Calu3 (cell line): ENCODE results near the gene HLA-DQA2. TPM values are rescaled to one million over a fixed set of nuclear protein-coding genes. Genes with fewer than 3 reads are reported as not detected.

Experiments
- BruUV-seq: library from RNA; stranded (reverse); fragments of 400-500 nt; replicated peaks from 2 replicates; lab custom pipeline; 2021; lab: Mats Ljungman, UMichigan
- CTCF ChIA-PET: fragments of 300-600 bp; sonication (Branson Sonifier 250); formaldehyde crosslinking; loops from one replicate; lab custom pipeline; 2022; ENCODE audit warnings: antibody characterized with exemption; lab: Charles Lee
- DNase-seq: peaks from one replicate; pipeline ENCODE4 v3.0.0; 2022
- H3K27ac Mint-ChIP-seq: one replicate; pipeline ENCODE4 v1.8.0; 2022; ENCODE audit warnings: mixed read lengths; ENCODE audit not compliant: unreplicated experiment
- H3K27me3 Mint-ChIP-seq: one replicate; pipeline ENCODE4 v1.8.0; 2022; ENCODE audit warnings: mixed read lengths; ENCODE audit not compliant: unreplicated experiment
- H3K36me3 Mint-ChIP-seq: one replicate; pipeline ENCODE4 v1.8.0; 2022; ENCODE audit warnings: mild to moderate bottlenecking, moderate library complexity, mixed read lengths; ENCODE audit not compliant: insufficient read depth, unreplicated experiment
- H3K4me1 Mint-ChIP-seq: one replicate; pipeline ENCODE4 v1.8.0; 2022; ENCODE audit warnings: mild to moderate bottlenecking, low read depth, mixed read lengths; ENCODE audit not compliant: unreplicated experiment
- H3K4me3 Mint-ChIP-seq: one replicate; pipeline ENCODE4 v1.8.0; 2022; ENCODE audit warnings: mild to moderate bottlenecking, low read depth, moderate library complexity, mixed read lengths; ENCODE audit not compliant: unreplicated experiment
- H3K9me3 Mint-ChIP-seq: one replicate; pipeline ENCODE4 v1.8.0; 2022; ENCODE audit warnings: low read depth, mixed read lengths; ENCODE audit not compliant: unreplicated experiment
- intact Hi-C: fragments of 100-400 bp; cut with micrococcal nuclease; formaldehyde crosslinking; loops from one replicate; pipeline ENCODE4 v1.10.0; 2022; ENCODE audit not compliant: unreplicated experiment
- total RNA-seq: library from RNA; stranded (reverse); gene quantifications from 2 replicates; pipeline ENCODE4 v1.2.3, GENCODE V29; 2022
- TF ChIP-seq, protein P1 (sequence below): fragments of 200-600 bp; IDR thresholded peaks from one replicate; pipeline ENCODE4 v1.8.0; 2022; ENCODE audit warnings: antibody characterized with exemption; ENCODE audit not compliant: unreplicated experiment

The HLA-DQA2 gene
- total RNA-seq, 1 experiment from 2014 or later = 2.1 TPM

- TF ChIP-seq, protein P1, sequence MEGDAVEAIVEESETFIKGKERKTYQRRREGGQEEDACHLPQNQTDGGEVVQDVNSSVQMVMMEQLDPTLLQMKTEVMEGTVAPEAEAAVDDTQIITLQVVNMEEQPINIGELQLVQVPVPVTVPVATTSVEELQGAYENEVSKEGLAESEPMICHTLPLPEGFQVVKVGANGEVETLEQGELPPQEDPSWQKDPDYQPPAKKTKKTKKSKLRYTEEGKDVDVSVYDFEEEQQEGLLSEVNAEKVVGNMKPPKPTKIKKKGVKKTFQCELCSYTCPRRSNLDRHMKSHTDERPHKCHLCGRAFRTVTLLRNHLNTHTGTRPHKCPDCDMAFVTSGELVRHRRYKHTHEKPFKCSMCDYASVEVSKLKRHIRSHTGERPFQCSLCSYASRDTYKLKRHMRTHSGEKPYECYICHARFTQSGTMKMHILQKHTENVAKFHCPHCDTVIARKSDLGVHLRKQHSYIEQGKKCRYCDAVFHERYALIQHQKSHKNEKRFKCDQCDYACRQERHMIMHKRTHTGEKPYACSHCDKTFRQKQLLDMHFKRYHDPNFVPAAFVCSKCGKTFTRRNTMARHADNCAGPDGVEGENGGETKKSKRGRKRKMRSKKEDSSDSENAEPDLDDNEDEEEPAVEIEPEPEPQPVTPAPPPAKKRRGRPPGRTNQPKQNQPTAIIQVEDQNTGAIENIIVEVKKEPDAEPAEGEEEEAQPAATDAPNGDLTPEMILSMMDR = no peak
- CTCF ChIA-PET = no interaction called here
- intact Hi-C loops = no loop called here
- H3K9me3 Mint-ChIP-seq = no peaks in the 10 kb centered on the region
- no peaks in the 10 kb centered on the region for H3K36me3 Mint-ChIP-seq
- H3K27me3 Mint-ChIP-seq = peaks cover 99% of the 10 kb centered on the region
- no peak for DNase-seq
- no peak within 1 kb of the TSS for H3K27ac Mint-ChIP-seq
- no peaks in the 10 kb centered on the region for H3K4me1 Mint-ChIP-seq
- BruUV-seq = no TSS peak
- H3K4me3 Mint-ChIP-seq = no peak within 1 kb of the TSS
Measured at GRCh38 chr6:32763421-32763820, 22.2 kb downstream of the HLA-DQA2 start, which contains the start of gene HLA-DQB2. Gene HLA-DQB2 (minus strand): TSS chr6:32763532. CDS start chr6:32763470, 62 bp downstream.

DNA sequence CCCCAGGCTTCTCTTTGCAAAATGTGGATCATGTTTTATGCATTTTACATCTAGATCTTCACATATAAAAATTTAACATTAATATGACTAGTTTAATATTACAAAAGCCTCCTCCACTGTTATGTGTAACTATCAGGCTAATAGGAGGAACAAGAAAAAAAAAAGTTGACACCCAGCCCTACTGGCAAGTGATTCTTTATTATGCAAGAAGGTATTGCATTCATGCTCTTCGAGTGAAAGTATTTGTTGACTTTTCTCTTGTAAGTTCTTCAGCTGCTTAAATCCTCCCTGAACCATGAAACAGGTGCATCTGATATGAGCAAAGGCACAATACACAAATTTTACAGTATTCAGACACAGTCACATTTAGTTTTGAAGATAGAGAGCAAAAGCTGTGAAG, 22.9 kb downstream of the HLA-DQA2 start:
- peaks cover 99% of the 10 kb centered on the region for H3K27me3 Mint-ChIP-seq
- CTCF ChIA-PET = no interaction called here
- BruUV-seq = no TSS peak

DNA sequence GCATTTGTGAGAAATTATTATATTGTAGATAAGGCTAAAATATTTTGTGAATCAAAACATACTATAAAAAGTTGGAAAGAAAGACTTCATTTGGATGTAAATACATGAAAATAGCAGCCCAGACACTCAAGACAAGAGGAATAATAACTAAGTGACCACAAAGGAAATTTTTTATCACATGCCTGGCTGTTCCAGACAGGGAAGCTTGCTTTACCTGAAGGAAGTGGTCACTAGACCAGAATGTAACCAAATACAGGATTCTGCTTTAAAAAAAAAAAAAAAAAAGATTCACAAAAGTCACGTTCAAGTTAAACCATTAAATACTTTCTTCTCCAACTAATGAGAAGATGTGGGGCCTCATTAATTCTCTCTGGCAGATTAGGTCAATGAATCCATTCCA, 31.5 kb downstream of the HLA-DQA2 start:
- no peak overlapping the region for H3K27ac Mint-ChIP-seq
- intact Hi-C loops = no loop called here
- no TSS peak for BruUV-seq
- peaks cover 100% of the 10 kb centered on the region for H3K27me3 Mint-ChIP-seq
- TF ChIP-seq, protein P1 = no peak
- no peaks in the 10 kb centered on the region for H3K9me3 Mint-ChIP-seq
- no peak overlapping the region for H3K4me3 Mint-ChIP-seq
- no peaks in the 10 kb centered on the region for H3K36me3 Mint-ChIP-seq
- no peaks in the 10 kb centered on the region for H3K4me1 Mint-ChIP-seq
- CTCF ChIA-PET = interaction anchor here (0.7 kb wide), 1 partner anchor 10 kb away, joined by 4 read pairs; no protein-coding TSS in a partner anchor
- no peak for DNase-seq

More for the DNA sequence above, 22.9 kb downstream of the HLA-DQA2 start:
- no peak overlapping the region for H3K27ac Mint-ChIP-seq
- no peak for DNase-seq
- intact Hi-C loops = no loop called here
- H3K36me3 Mint-ChIP-seq = no peaks in the 10 kb centered on the region
- H3K9me3 Mint-ChIP-seq = no peaks in the 10 kb centered on the region
- H3K4me3 Mint-ChIP-seq = no peak overlapping the region
- TF ChIP-seq, protein P1 = no peak
- no peaks in the 10 kb centered on the region for H3K4me1 Mint-ChIP-seq

DNA sequence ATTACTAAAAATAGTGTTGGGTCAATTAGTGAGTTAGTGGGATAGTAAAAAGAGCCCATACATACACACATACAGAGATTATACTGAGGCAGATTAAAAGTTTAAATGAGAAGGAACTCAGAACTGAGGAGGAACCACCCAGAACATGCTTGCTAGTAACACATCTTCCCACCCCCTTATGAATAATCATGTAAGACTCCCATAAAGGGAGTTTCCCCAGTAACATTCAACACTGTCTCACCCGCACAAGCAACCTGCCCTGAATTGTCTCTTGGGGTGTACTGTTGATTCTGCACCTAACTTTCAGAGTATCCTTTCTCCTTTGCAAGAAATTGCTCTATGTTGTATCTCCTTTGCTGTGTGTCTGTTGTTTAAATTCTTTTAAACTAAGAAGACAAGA, 33.2 kb downstream of the HLA-DQA2 start:
- intact Hi-C loops = no loop called here
- H3K36me3 Mint-ChIP-seq = no peaks in the 10 kb centered on the region
- peaks cover 100% of the 10 kb centered on the region for H3K27me3 Mint-ChIP-seq
- TF ChIP-seq, protein P1 = no peak
- H3K4me3 Mint-ChIP-seq = no peak overlapping the region
- no peak overlapping the region for H3K27ac Mint-ChIP-seq
- no peak for DNase-seq
- H3K9me3 Mint-ChIP-seq = no peaks in the 10 kb centered on the region
- CTCF ChIA-PET = no interaction called here
- no peaks in the 10 kb centered on the region for H3K4me1 Mint-ChIP-seq
- no TSS peak for BruUV-seq
